H1 (cell line): ENCODE measurements around the gene TLNRD1. TPM values are rescaled to one million over a fixed set of nuclear protein-coding genes. Genes with fewer than 3 reads are reported as not detected.
A peak's percentile ranks its signal among the peaks of the same experiment; 100 is the strongest.

Experiments
- ASH2L ChIP-seq: fragments of 200-600, 300-600 bp; sonication (generic); IDR thresholded peaks from one replicate; pipeline ENCODE4 v1.7.1; 2017; ENCODE audit warnings: low read length
- BCL11A ChIP-seq, 2 experiments: IDR thresholded peaks; one replicate each; pipeline ENCODE4 v1.6.1; 2011; ENCODE audit warnings: low read depth in 2 of 2, low read length in 2 of 2, mild to moderate bottlenecking in 2 of 2
- CBX5 ChIP-seq: fragments of 300-800, 300-1000 bp; sonication (generic); IDR thresholded peaks from 2 replicates; pipeline ENCODE4 v1.7.1; 2016; ENCODE audit warnings: antibody characterized with exemption, low read length, low read depth
- CBX8 ChIP-seq: fragments of 300-800, 300-1000 bp; sonication (generic); IDR thresholded peaks from 2 replicates; pipeline ENCODE4 v1.7.1; 2016; ENCODE audit warnings: low read depth, low read length, borderline replicate concordance
- CHD2 ChIP-seq: IDR thresholded peaks from 2 replicates; pipeline ENCODE4 v1.6.1; 2012; ENCODE audit warnings: low read length, improper control_type of control experiment
- CTBP2 ChIP-seq: IDR thresholded peaks from 2 replicates; pipeline ENCODE4 v1.7.0; 2011; ENCODE audit warnings: borderline replicate concordance, mild to moderate bottlenecking, moderate library complexity, mixed read lengths, low read length; ENCODE audit not compliant: insufficient read depth, insufficient read length
- EP300 ChIP-seq, 2 experiments: IDR thresholded peaks; 1 replicate in 1 of 2; 2 replicates in 1 of 2; pipeline ENCODE4 v1.6.1; 2011 to 2012; ENCODE audit warnings: low read depth in 2 of 2, low read length in 2 of 2, mild to moderate bottlenecking in 2 of 2, borderline replicate concordance in 1 of 2, inconsistent platforms in 1 of 2, moderate library complexity in 1 of 2
- EZH2 ChIP-seq: fragments of 200-600 bp; sonication (generic); IDR thresholded peaks from 2 replicates; pipeline ENCODE4 v1.7.1; 2012; ENCODE audit warnings: low read depth, mild to moderate bottlenecking, moderate library complexity, low read length, inconsistent platforms; ENCODE audit not compliant: severe bottlenecking
- FOSL1 ChIP-seq: IDR thresholded peaks from 2 replicates; pipeline ENCODE4 v1.6.1; 2011; ENCODE audit warnings: mild to moderate bottlenecking, low read depth, low read length, moderate library complexity; ENCODE audit not compliant: insufficient read depth
- GABPA ChIP-seq: IDR thresholded peaks from 2 replicates; pipeline ENCODE4 v1.6.1; 2011; ENCODE audit warnings: mild to moderate bottlenecking, low read length, moderate library complexity, borderline replicate concordance; ENCODE audit not compliant: insufficient read depth
- HDAC6 ChIP-seq: IDR thresholded peaks from one replicate; pipeline ENCODE4 v1.7.1; 2012; ENCODE audit warnings: low read depth, mild to moderate bottlenecking, inconsistent platforms, low read length, moderate library complexity
- KDM1A ChIP-seq: fragments of 200-600, 300-600 bp; sonication (generic); IDR thresholded peaks from 2 replicates; pipeline ENCODE4 v1.7.1; 2016; ENCODE audit warnings: mild to moderate bottlenecking, low read length, borderline replicate concordance
- PHF8 ChIP-seq: fragments of 200-600 bp; sonication (generic); conservative IDR thresholded peaks from 2 replicates; pipeline ENCODE4 v1.7.1; 2012; ENCODE audit warnings: low read depth, mild to moderate bottlenecking, inconsistent platforms, low read length, moderate library complexity
- POU5F1 ChIP-seq: IDR thresholded peaks from 2 replicates; pipeline ENCODE4 v1.6.1; 2011; ENCODE audit warnings: low read depth, mild to moderate bottlenecking, low read length, moderate library complexity
- RAD21 ChIP-seq, 2 experiments: IDR thresholded peaks in 1 of 2; conservative IDR thresholded peaks in 1 of 2; 2 replicates each; pipeline ENCODE4 v1.6.1; 2011; ENCODE audit warnings: low read depth in 2 of 2, low read length in 2 of 2, improper control_type of control experiment in 1 of 2, inconsistent platforms in 1 of 2, mild to moderate bottlenecking in 1 of 2, moderate library complexity in 1 of 2
- RBBP5 ChIP-seq: IDR thresholded peaks from 2 replicates; pipeline ENCODE4 v1.7.1; 2012; ENCODE audit warnings: low read depth, mild to moderate bottlenecking, inconsistent platforms, low read length, moderate library complexity, borderline replicate concordance
- RFX5 ChIP-seq: IDR thresholded peaks from 2 replicates; pipeline ENCODE4 v1.6.1; 2011; ENCODE audit warnings: low read depth, low read length, improper control_type of control experiment, borderline replicate concordance
- SP2 ChIP-seq: IDR thresholded peaks from 2 replicates; pipeline ENCODE4 v1.6.1; 2012; ENCODE audit warnings: mild to moderate bottlenecking, low read length, inconsistent platforms
- SP4 ChIP-seq: IDR thresholded peaks from 2 replicates; pipeline ENCODE4 v1.6.1; 2012; ENCODE audit warnings: low read length, inconsistent platforms
- TAF1 ChIP-seq: IDR thresholded peaks from 2 replicates; pipeline ENCODE4 v1.6.1; 2011; ENCODE audit warnings: mild to moderate bottlenecking, low read depth, low read length
- TEAD4 ChIP-seq: IDR thresholded peaks from 2 replicates; pipeline ENCODE4 v1.6.1; 2012; ENCODE audit warnings: low read depth, low read length, inconsistent platforms, mixed read lengths
- YY1 ChIP-seq: IDR thresholded peaks from 2 replicates; pipeline ENCODE4 v1.6.1; 2011; ENCODE audit warnings: low read depth, mild to moderate bottlenecking, low read length
- polyA plus RNA-seq, 7 experiments: library from polyadenylated mRNA; depleted of rRNA in 3 of 7; stranded (reverse) in 5 of 7; unstranded in 2 of 7; fragments of >200 nt in 5 of 7; fragments of 200-250 nt in 2 of 7; gene quantifications; 1 replicate in 5 of 7; 2 replicates in 1 of 7; 4 replicates in 1 of 7; pipeline versions ENCODE4 v1.2.1 to v1.2.3, GENCODE V29; 2011 to 2013; ENCODE audit warnings: missing spikeins in 2 of 7, mixed read lengths in 2 of 7
- total RNA-seq: library from RNA; stranded (reverse); fragmentation: NEBNext Ultra II Directional; extraction: Animal tissue kit (Norgen Biotek cat#: 25700); gene quantifications from 2 replicates; pipeline ENCODE4 v1.2.1, GENCODE V29; 2021
- TF ChIP-seq, protein P1 (sequence below): IDR thresholded peaks from 2 replicates; pipeline ENCODE4 v1.6.1; 2012; ENCODE audit warnings: low read length, inconsistent platforms
- TF ChIP-seq, protein P2 (sequence below): IDR thresholded peaks from 2 replicates; pipeline ENCODE4 v1.6.1; 2012; ENCODE audit warnings: inconsistent platforms

Gene TLNRD1
- total and polyA plus RNA-seq, 2 of the 8 experiments (the other 6 are each of a cell fraction or from before 2014, with no cell fraction given), result 12.2 to 20.5 TPM

DNA sequence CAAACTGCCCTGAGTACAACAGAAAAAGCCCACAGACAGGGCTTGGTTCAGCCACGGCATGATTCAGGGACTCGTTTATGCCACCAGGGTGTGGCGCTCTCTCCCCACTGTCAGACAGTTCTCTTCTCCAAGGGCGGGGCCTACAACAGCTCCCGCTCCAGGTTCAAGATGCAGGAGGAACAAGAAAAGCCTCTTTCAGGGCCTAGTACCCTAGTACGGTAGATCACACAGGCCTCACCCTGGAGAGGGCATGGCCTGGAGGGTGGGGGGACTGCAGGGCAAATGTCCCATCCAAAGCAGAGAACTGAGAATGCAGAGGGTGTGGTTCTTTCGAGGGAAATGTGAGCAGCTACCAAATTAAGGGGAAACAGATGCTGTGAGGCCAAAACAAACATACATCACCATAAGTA is 23.1 kb upstream of the TLNRD1 start (continued):
- TF ChIP-seq SP4 (no peak), PHF8 (no peak), KDM1A (no peak), RAD21 (IDR thresholded peaks at IDR 0.05 in 1 of 2, conservative IDR thresholded peaks at IDR 0.05 in 1 of 2; ENCODE audit: low read depth in 2 of 2, low read length in 2 of 2) (peak; percentile 81 to 88), FOSL1 (no peak), TEAD4 (no peak), CTBP2 (no peak), HDAC6 (no peak), CBX5 (no peak), RBBP5 (no peak), CHD2 (no peak), CBX8 (no peak), GABPA (no peak), YY1 (0 out of 2 replicates have a peak, but pooled peaks have one; percentile 20), RFX5 (no peak), ASH2L (no peak), POU5F1 (no peak), EP300 (IDR thresholded peaks at IDR 0.05; ENCODE audit: borderline replicate concordance in 1 of 2, low read depth in 2 of 2, low read length in 2 of 2) (no peak), BCL11A (IDR thresholded peaks at IDR 0.05; ENCODE audit: low read depth in 2 of 2, low read length in 2 of 2) (no peak), EZH2 (no peak), SP2 (no peak), TAF1 (no peak)
- TF ChIP-seq, protein P1, sequence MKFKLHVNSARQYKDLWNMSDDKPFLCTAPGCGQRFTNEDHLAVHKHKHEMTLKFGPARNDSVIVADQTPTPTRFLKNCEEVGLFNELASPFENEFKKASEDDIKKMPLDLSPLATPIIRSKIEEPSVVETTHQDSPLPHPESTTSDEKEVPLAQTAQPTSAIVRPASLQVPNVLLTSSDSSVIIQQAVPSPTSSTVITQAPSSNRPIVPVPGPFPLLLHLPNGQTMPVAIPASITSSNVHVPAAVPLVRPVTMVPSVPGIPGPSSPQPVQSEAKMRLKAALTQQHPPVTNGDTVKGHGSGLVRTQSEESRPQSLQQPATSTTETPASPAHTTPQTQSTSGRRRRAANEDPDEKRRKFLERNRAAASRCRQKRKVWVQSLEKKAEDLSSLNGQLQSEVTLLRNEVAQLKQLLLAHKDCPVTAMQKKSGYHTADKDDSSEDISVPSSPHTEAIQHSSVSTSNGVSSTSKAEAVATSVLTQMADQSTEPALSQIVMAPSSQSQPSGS, result no peak
- TF ChIP-seq, protein P2, sequence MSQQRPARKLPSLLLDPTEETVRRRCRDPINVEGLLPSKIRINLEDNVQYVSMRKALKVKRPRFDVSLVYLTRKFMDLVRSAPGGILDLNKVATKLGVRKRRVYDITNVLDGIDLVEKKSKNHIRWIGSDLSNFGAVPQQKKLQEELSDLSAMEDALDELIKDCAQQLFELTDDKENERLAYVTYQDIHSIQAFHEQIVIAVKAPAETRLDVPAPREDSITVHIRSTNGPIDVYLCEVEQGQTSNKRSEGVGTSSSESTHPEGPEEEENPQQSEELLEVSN, result no peak
